H1 (cell line): ENCODE data around the gene CACNA1D. TPM values are rescaled to one million over a fixed set of nuclear protein-coding genes. Genes with fewer than 3 reads are reported as not detected.

Experiments used
- CTCF ChIA-PET: fragments of 300-600 bp; sonication (Branson Sonifier 250); formaldehyde crosslinking; loops from one replicate; lab custom pipeline; 2021; ENCODE audit not compliant: partially characterized antibody; lab: Charles Lee
- POLR2A ChIA-PET: fragments of 300-600 bp; sonication (Branson Sonifier 250); formaldehyde crosslinking; loops from one replicate; lab custom pipeline; 2021; ENCODE audit warnings: inconsistent platforms; ENCODE audit not compliant: partially characterized antibody; lab: Charles Lee
- DNase-seq, 2 experiments: peaks; one replicate each; pipeline versions ENCODE4 v3.0.0 to v3.0.0-alpha.2; 2010 to 2022; ENCODE audit warnings: low spot score in 2 of 2, low read depth in 1 of 2, mixed read lengths in 1 of 2
- FAIRE-seq: peaks from 2 replicates; lab custom pipeline; 2011; peaks lifted over from hg19 to GRCh38; lab: Jason Lieb, UNC
- H2AFZ ChIP-seq: 2 replicates; pipeline ENCODE4 v1.8.1; 2012; ENCODE audit warnings: low read length, inconsistent platforms
- H2AK5ac ChIP-seq: 2 replicates; pipeline ENCODE4 v1.6.1; 2013; ENCODE audit warnings: low read depth, low read length
- H2BK120ac ChIP-seq: replicated peaks from 2 replicates; pipeline ENCODE3; 2013; ENCODE audit warnings: low read depth, low read length, inconsistent platforms
- H2BK12ac ChIP-seq: 2 replicates; pipeline ENCODE4 v1.6.1; 2013; ENCODE audit warnings: low read depth, low read length
- H2BK15ac ChIP-seq: 2 replicates; pipeline ENCODE4 v1.6.1; 2013; ENCODE audit warnings: low read length
- H2BK20ac ChIP-seq: 2 replicates; pipeline ENCODE4 v1.6.1; 2013; ENCODE audit warnings: low read length
- H2BK5ac ChIP-seq: 2 replicates; pipeline ENCODE4 v1.6.1; 2013; ENCODE audit warnings: low read depth, low read length
- H3K14ac ChIP-seq: 2 replicates; pipeline ENCODE4 v1.6.1; 2013; ENCODE audit warnings: inconsistent platforms; ENCODE audit not compliant: insufficient read length
- H3K18ac ChIP-seq: 2 replicates; pipeline ENCODE4 v1.6.1; 2013; ENCODE audit warnings: low read length; ENCODE audit errors: extremely low read depth
- H3K23ac ChIP-seq: 2 replicates; pipeline ENCODE4 v1.6.1; 2013; ENCODE audit warnings: inconsistent platforms; ENCODE audit not compliant: insufficient read length
- H3K23me2 ChIP-seq: 2 replicates; pipeline ENCODE4 v1.6.1; 2013; ENCODE audit warnings: low read depth, low read length
- H3K27ac ChIP-seq: 2 replicates; pipeline ENCODE4 v1.6.1; 2011; ENCODE audit warnings: low read depth, low read length, inconsistent platforms
- H3K27me3 ChIP-seq, 4 experiments: replicated peaks in 1 of 4; 1 replicate in 1 of 4; 2 replicates in 3 of 4; pipeline versions ENCODE4 v1.6.1 to v1.8.1; 2011 to 2013; ENCODE audit warnings: low read length in 3 of 4, mild to moderate bottlenecking in 3 of 4, inconsistent platforms in 2 of 4, mixed read lengths in 2 of 4, moderate library complexity in 1 of 4; ENCODE audit not compliant: control insufficient read depth in 3 of 4, insufficient read depth in 3 of 4; ENCODE audit errors: extremely low read depth in 1 of 4
- H3K36me3 ChIP-seq, 4 experiments: 2 replicates each; pipeline versions ENCODE4 v1.6.1 to v1.8.1; 2011 to 2013; ENCODE audit warnings: mild to moderate bottlenecking in 4 of 4, low read length in 3 of 4, moderate library complexity in 2 of 4, control low read depth in 1 of 4, inconsistent platforms in 1 of 4; ENCODE audit not compliant: insufficient read depth in 4 of 4, control insufficient read depth in 2 of 4
- H3K4ac ChIP-seq: replicated peaks from 2 replicates; pipeline ENCODE3; 2013; ENCODE audit warnings: low read length, low read depth, mixed read lengths, inconsistent platforms; ENCODE audit not compliant: insufficient read length
- H3K4me1 ChIP-seq, 4 experiments: replicated peaks in 1 of 4; 1 replicate in 1 of 4; 2 replicates in 3 of 4; pipeline versions ENCODE4 v1.6.1 to v1.8.1; 2011 to 2013; ENCODE audit warnings: low read length in 3 of 4, inconsistent platforms in 2 of 4, mixed read lengths in 1 of 4; ENCODE audit not compliant: insufficient read depth in 4 of 4, control insufficient read depth in 3 of 4
- H3K4me2 ChIP-seq, 2 experiments: 2 replicates each; pipeline versions ENCODE4 v1.6.1 to v1.8.1; 2011 to 2013; ENCODE audit warnings: low read depth in 2 of 2, low read length in 2 of 2, control low read depth in 1 of 2, inconsistent platforms in 1 of 2, mild to moderate bottlenecking in 1 of 2; ENCODE audit not compliant: insufficient read depth in 1 of 2
- H3K4me3 ChIP-seq, 4 experiments: fragments of 200-600, 300-600 bp in 1 of 4; sonication (generic), shearing (Covaris generic), sonication (Bioruptor Twin) in 1 of 4; 2 replicates each; pipeline versions ENCODE4 v1.5.1 to v1.8.1; 2011 to 2016; ENCODE audit warnings: low read length in 4 of 4, low read depth in 3 of 4, control low read depth in 2 of 4, inconsistent platforms in 2 of 4, mild to moderate bottlenecking in 2 of 4, mixed read lengths in 1 of 4, moderate library complexity in 1 of 4; ENCODE audit not compliant: insufficient read depth in 2 of 4; ENCODE audit errors: extremely low read depth in 1 of 4
- H3K56ac ChIP-seq: replicated peaks from 2 replicates; pipeline ENCODE3; 2013; ENCODE audit warnings: low read depth, mild to moderate bottlenecking, mixed read lengths, low read length, inconsistent platforms; ENCODE audit not compliant: insufficient read length
- H3K79me1 ChIP-seq: 2 replicates; pipeline ENCODE4 v1.6.1; 2013; ENCODE audit warnings: low read depth, low read length, control low read depth
- H3K79me2 ChIP-seq, 2 experiments: 2 replicates each; pipeline versions ENCODE4 v1.6.1 to v1.8.1; 2012 to 2013; ENCODE audit warnings: low read length in 2 of 2, mild to moderate bottlenecking in 2 of 2, inconsistent platforms in 1 of 2; ENCODE audit not compliant: insufficient read depth in 2 of 2, control insufficient read depth in 1 of 2
- H3K9ac ChIP-seq, 4 experiments: replicated peaks in 1 of 4; 1 replicate in 1 of 4; 2 replicates in 3 of 4; pipeline versions ENCODE4 v1.6.1 to v1.8.1; 2011 to 2013; ENCODE audit warnings: low read depth in 3 of 4, low read length in 3 of 4, control low read depth in 2 of 4, mild to moderate bottlenecking in 2 of 4, moderate library complexity in 2 of 4, inconsistent platforms in 1 of 4; ENCODE audit errors: extremely low read depth in 1 of 4
- H3K9me3 ChIP-seq, 2 experiments: 2 replicates each; pipeline versions ENCODE4 v1.6.1 to v1.8.1; 2012 to 2013; ENCODE audit warnings: mild to moderate bottlenecking in 2 of 2, moderate library complexity in 2 of 2, control low read depth in 1 of 2, inconsistent platforms in 1 of 2, low read depth in 1 of 2, low read length in 1 of 2, mixed read lengths in 1 of 2; ENCODE audit not compliant: insufficient read depth in 2 of 2
- H4K20me1 ChIP-seq, 2 experiments: replicated peaks in 1 of 2; 2 replicates each; pipeline versions ENCODE3 to v1.8.1; 2011 to 2013; ENCODE audit warnings: inconsistent platforms in 2 of 2, low read length in 2 of 2, mild to moderate bottlenecking in 1 of 2; ENCODE audit not compliant: insufficient read depth in 2 of 2, control insufficient read depth in 1 of 2
- H4K5ac ChIP-seq: 2 replicates; pipeline ENCODE4 v1.6.1; 2013; ENCODE audit warnings: low read length, low read depth, mixed read lengths, inconsistent platforms; ENCODE audit not compliant: insufficient read length
- H4K8ac ChIP-seq: 2 replicates; pipeline ENCODE4 v1.8.0; 2013; ENCODE audit warnings: mild to moderate bottlenecking, moderate library complexity, low read length, inconsistent platforms; ENCODE audit not compliant: insufficient read depth; ENCODE audit errors: extremely low read depth
- H4K91ac ChIP-seq: replicated peaks from 2 replicates; pipeline ENCODE3; 2013; ENCODE audit warnings: low read length, mixed read lengths, inconsistent platforms; ENCODE audit not compliant: insufficient read length
- SRF ChIP-seq: IDR thresholded peaks from 2 replicates; pipeline ENCODE4 v1.6.1; 2011; ENCODE audit warnings: mild to moderate bottlenecking, low read depth, low read length, moderate library complexity
- WGBS, 2 experiments: shearing (Covaris generic) in 1 of 2; methylation state at CpG; one replicate each; pipeline versions ENCODE4 v1.1.6 to v1.1.7; 2013 to 2015; ENCODE audit warnings: low lambda C conversion rate in 2 of 2, mixed read lengths in 2 of 2, inconsistent platforms in 1 of 2, low coverage in 1 of 2, missing lambda C conversion rate in 1 of 2; ENCODE audit not compliant: insufficient replicate concordance in 2 of 2, insufficient coverage in 1 of 2, insufficient read length in 1 of 2; ENCODE audit errors: extremely low coverage in 1 of 2, missing lambda C conversion rate in 1 of 2; 5-methylcytosine and 5-hydroxymethylcytosine counted together
- polyA plus RNA-seq, 7 experiments: library from polyadenylated mRNA; depleted of rRNA in 3 of 7; stranded (reverse) in 5 of 7; unstranded in 2 of 7; fragments of >200 nt in 5 of 7; fragments of 200-250 nt in 2 of 7; gene quantifications; 1 replicate in 5 of 7; 2 replicates in 1 of 7; 4 replicates in 1 of 7; pipeline versions ENCODE4 v1.2.1 to v1.2.3, GENCODE V29; 2011 to 2013; ENCODE audit warnings: missing spikeins in 2 of 7, mixed read lengths in 2 of 7
- total RNA-seq: library from RNA; stranded (reverse); fragmentation: NEBNext Ultra II Directional; extraction: Animal tissue kit (Norgen Biotek cat#: 25700); gene quantifications from 2 replicates; pipeline ENCODE4 v1.2.1, GENCODE V29; 2021
- TF ChIP-seq, protein P1 (sequence below): IDR thresholded peaks from 2 replicates; pipeline ENCODE4 v1.6.1; 2012; ENCODE audit warnings: inconsistent platforms

The CACNA1D gene
- total and polyA plus RNA-seq, 2 of the 8 experiments (the other 6 are each of a cell fraction or from before 2014, with no cell fraction given): 2.0 to 2.9 TPM

- ChIA-PET CTCF (interaction anchor here (0.8 to 2.2 kb wide), 13 partner anchors 9 to 235 kb away, joined by 3 to 9 read pairs (median 4); partner anchors contain the start of gene DCP1A), POLR2A (interaction anchor here (0.9 to 1.6 kb wide), 4 partner anchors 9 to 363 kb away, joined by 3 read pairs; no protein-coding TSS in a partner anchor)
- no peak overlapping the region for H3K14ac ChIP-seq
- no peak overlapping the region for H4K8ac ChIP-seq
- H3K9ac ChIP-seq: peak overlapping the region in 3 of 4 experiments; percentile 28 to 46 (median 46); a peak in 2 of 7 replicates
- no peak overlapping the region for H3K56ac ChIP-seq
- no peaks in the 10 kb centered on the region for H3K9me3 ChIP-seq
- H3K23ac ChIP-seq: no peak overlapping the region
- H2BK15ac ChIP-seq: no peak overlapping the region
- H2BK5ac ChIP-seq: no peak overlapping the region
- H3K4me2 ChIP-seq: peak overlapping the region; percentile 77 to 99
- H2BK120ac ChIP-seq: no peak overlapping the region
- 0 out of 2 replicates have a peak overlapping the region, but pooled peaks have one; percentile 19 for H3K18ac ChIP-seq
- H3K4me1 ChIP-seq: peaks cover 0 to 14% (median 9%) of the 10 kb centered on the region in 4 experiments; a peak in 5 of 7 replicates
- H3K79me2 ChIP-seq: no peaks in the 10 kb centered on the region
- H2AFZ ChIP-seq: peak overlapping the region; percentile 92
- no peak overlapping the region for H4K5ac ChIP-seq
- no peak overlapping the region for H4K91ac ChIP-seq
- 8% methylated on average over 7 of the region's 13 CpGs; no CpG with 5 or more reads in 1 of the 2 experiments for WGBS, 2 experiments
- DNase-seq (no peak), FAIRE-seq (no peak)
- peaks cover 13 to 47% (median 44%) of the 10 kb centered on the region in 4 experiments for H3K27me3 ChIP-seq
- H2BK12ac ChIP-seq: no peak overlapping the region
- peaks cover 16% of the 10 kb centered on the region; the same call in 1 of the 2 replicates for H3K23me2 ChIP-seq
- H3K4ac ChIP-seq: no peak overlapping the region
- peak overlapping the region; percentile 52 to 76 (median 60) for H3K4me3 ChIP-seq
- no peak overlapping the region for H2AK5ac ChIP-seq
- H4K20me1 ChIP-seq: no peaks in the 10 kb centered on the region
- no peak overlapping the region for H3K27ac ChIP-seq
- no peaks in the 10 kb centered on the region for H3K36me3 ChIP-seq
- TF ChIP-seq, protein P1, sequence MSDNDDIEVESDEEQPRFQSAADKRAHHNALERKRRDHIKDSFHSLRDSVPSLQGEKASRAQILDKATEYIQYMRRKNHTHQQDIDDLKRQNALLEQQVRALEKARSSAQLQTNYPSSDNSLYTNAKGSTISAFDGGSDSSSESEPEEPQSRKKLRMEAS: peak; percentile 21; the same call in 1 of the 2 replicates
- TF ChIP-seq SRF: no peak
- H2BK20ac ChIP-seq: no peak overlapping the region
- no peaks in the 10 kb centered on the region for H3K79me1 ChIP-seq
These were observed 832 bp upstream of the CACNA1D start for GRCh38 chr3:53493595-53493962.
